Heart right ventricle (tissue), 16 donors: ENCODE results near the gene ADGRG6. TPM values are rescaled to one million over a fixed set of nuclear protein-coding genes. Genes with fewer than 3 reads are reported as not detected.
A peak's percentile ranks its signal among the peaks of the same experiment; 100 is the strongest.

Experiments
- ATAC-seq, 8 donors: fragments of 200-7000 bp; cut with Tn5 transposase; one replicate each; pipeline ENCODE4 v1.9.1; 2020; ENCODE audit warnings: mild to moderate bottlenecking in 8 of 8, moderate library complexity in 8 of 8, moderate number of reproducible peaks in 1 of 8
- DNase-seq, 2 donors: peaks; one replicate each; pipeline ENCODE4 v3.0.0-alpha.2; 2020
- H3K27ac ChIP-seq, 10 donors: fragments of 200-600 bp; sonication (generic) in 2 of 10; one replicate each; pipeline versions ENCODE4 v1.5.0 to v1.8.0; 2020 to 2022; ENCODE audit warnings: mild to moderate bottlenecking in 3 of 10
- H3K27me3 ChIP-seq, 7 donors: fragments of 200-600 bp; one replicate each; pipeline ENCODE4 v1.8.0; 2021 to 2022; ENCODE audit warnings: mild to moderate bottlenecking in 2 of 7
- H3K36me3 ChIP-seq, 9 donors: fragments of 200-600 bp; sonication (generic) in 1 of 9; one replicate each; pipeline versions ENCODE4 v1.5.0 to v1.8.0; 2020 to 2022; ENCODE audit warnings: mild to moderate bottlenecking in 2 of 9
- H3K4me1 ChIP-seq, 9 donors: fragments of 200-600 bp; sonication (generic) in 1 of 9; one replicate each; pipeline versions ENCODE4 v1.5.0 to v1.8.0; 2020 to 2022; ENCODE audit warnings: mild to moderate bottlenecking in 4 of 9
- H3K4me3 ChIP-seq, 10 donors: fragments of 200-600 bp; sonication (generic) in 2 of 10; one replicate each; pipeline versions ENCODE4 v1.5.0 to v1.8.0; 2020 to 2022; ENCODE audit warnings: mild to moderate bottlenecking in 7 of 10, moderate library complexity in 2 of 10
- H3K9me3 ChIP-seq, 11 donors: fragments of 200-600 bp in 10 of 11; sonication (generic) in 2 of 11; one replicate each; pipeline versions ENCODE4 v1.5.0 to v1.8.0; 2013 to 2022; ENCODE audit warnings: mild to moderate bottlenecking in 2 of 11, control low read depth in 1 of 11, moderate library complexity in 1 of 11
- CTCF ChIP-seq, 9 donors: fragments of 200-600 bp; sonication (generic) in 2 of 9; IDR thresholded peaks; one replicate each; pipeline versions ENCODE4 v1.5.0 to v1.8.0; 2021 to 2022; ENCODE audit warnings: antibody characterized with exemption in 9 of 9, mild to moderate bottlenecking in 5 of 9, moderate library complexity in 1 of 9
- WGBS, 2 donors: extraction: QIAGEN DNeasy Blood & Tissue Kit; methylation state at CpG; one replicate each; pipeline ENCODE4 v1.1.7; 2013; ENCODE audit warnings: inconsistent platforms in 1 of 2; 5-methylcytosine and 5-hydroxymethylcytosine counted together
- intact Hi-C, 10 donors: fragments of 100-400 bp; cut with DNase I; formaldehyde crosslinking; loops; one replicate each; pipeline versions ENCODE4 v1.11.1 to v1.14.2; 2022
- polyA plus RNA-seq, 2 donors: library from polyadenylated mRNA; stranded (reverse); fragments of 200-250 nt; gene quantifications; one replicate each; pipeline ENCODE4 v1.2.3, GENCODE V29; 2013
- total RNA-seq, 10 donors: library from RNA; stranded (reverse); fragmentation: NEBNext Ultra II Directional in 3 of 10; extraction: Animal tissue kit (Norgen Biotek cat#: 25700) in 3 of 10; gene quantifications; one replicate each; pipeline versions ENCODE4 v1.2.1 to v1.2.4, GENCODE V29; 2021 to 2023
- donor health status: Arrhythmogenic right ventricular cardiomyopathy.
- donor health status: ischemic (EF 13 %, LVEDD 7.1; RV severe dilation, severe dysfunction).
- donor health status: healthy with polysubstance abuse.
- donor health status: DM: no; HTN: yes; CAD: no.
- donor health status: DM: no; HTN: no; CAD: no.
- donor health status: ischemic (EF 25% LVEDD 6.9; RV normal size, moderate dysfunction).
- donor health status: ischemic (EF 25% LVEDD 5.7; RV mildly dilated, moderate dysfunction).
- donor health status: healthy.
- donor health status: DM: yes; HTN: yes; CAD: no.
- donor health status: Ischemic cardiomyopathy.
- donor health status: ischemic (EF 35%, LVEDD 5.7; RV mildly dilated, moderate dysfunction).
- donor health status: nonischemic (EF 11% LVEDD 7.7; RV severe dilation, severe dysfunction).
- donor health status: DM: yes; HTN: yes; CAD: no.
- donor health status: PGD.
- donor health status: ischemic (EF 29% LVEDD 5.4; RV normal size, mild dysfunction).
- donor health status: nonischemic (EF 23%, LVEDD 6.1; RV moderate dilation, normal function).

ADGRG6 gene
- total and polyA plus RNA-seq, 12 donors, result 0.93 to 5.9 (median 3.1) TPM

DNA sequence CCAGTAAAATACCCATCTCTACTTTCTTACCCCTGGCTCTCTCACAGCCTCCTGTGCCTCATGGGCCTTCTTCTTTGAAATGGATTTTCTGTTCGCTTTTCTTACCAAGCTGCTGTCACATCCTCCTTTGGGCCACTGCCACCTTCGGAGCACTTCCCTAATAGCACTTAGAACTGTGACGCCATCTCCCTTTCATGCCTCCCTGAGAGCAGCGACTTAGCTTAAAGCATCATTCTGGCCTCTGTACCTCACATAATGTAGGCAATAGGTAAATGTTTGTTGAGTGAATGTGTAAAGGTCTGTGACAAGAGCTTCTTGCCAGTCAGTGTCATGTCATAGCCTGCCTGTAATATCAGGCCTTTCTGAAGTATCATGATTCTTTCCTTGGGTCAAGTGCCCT is 78.8 kb downstream of the ADGRG6 start:
- Histone ChIP-seq H3K9me3 (no peaks in the 10 kb centered on the region), H3K4me3 (no peak overlapping the region), H3K27ac (no peak overlapping the region), H3K27me3 (no peaks in the 10 kb centered on the region), H3K4me1 (peaks cover 0 to 30% (median 19%) of the 10 kb centered on the region in 9 donors), H3K36me3 (no peaks in the 10 kb centered on the region)
- peak in 1 of 8 donors; percentile 35 for ATAC-seq
- TF ChIP-seq CTCF (IDR thresholded peaks at IDR 0.05), result no peak
- 60 to 71% methylated on average over 4 of the region's 4 CpGs for whole genome bisulfite sequencing, 2 donors
- peak in 1 of 2 donors; percentile 13 for DNase-seq
- intact Hi-C loops, result loop anchor here in 2 of 10 donors (10.0 kb wide), 2 partner anchors 146 to 226 kb away; no protein-coding TSS in a partner anchor

- DNase-seq, result no peak
- no peak for ATAC-seq
- H3K27me3 ChIP-seq, result no peaks in the 10 kb centered on the region
- H3K36me3 ChIP-seq, result no peaks in the 10 kb centered on the region
- no peak for TF ChIP-seq CTCF (IDR thresholded peaks at IDR 0.05)
- no peaks in the 10 kb centered on the region for H3K9me3 ChIP-seq
- intact Hi-C loops, result loop anchor here in 2 of 10 donors (10.0 kb wide), 2 partner anchors 146 to 226 kb away; no protein-coding TSS in a partner anchor
- H3K4me3 ChIP-seq, result no peak overlapping the region
- 81 to 85% methylated on average over 2 of the region's 2 CpGs for WGBS, 2 donors
- peaks cover 0 to 26% (median 16%) of the 10 kb centered on the region in 9 donors for H3K4me1 ChIP-seq
- no peak overlapping the region for H3K27ac ChIP-seq
Measured at GRCh38 chr6:142381181-142381580, 79.4 kb downstream of the ADGRG6 start.

DNA sequence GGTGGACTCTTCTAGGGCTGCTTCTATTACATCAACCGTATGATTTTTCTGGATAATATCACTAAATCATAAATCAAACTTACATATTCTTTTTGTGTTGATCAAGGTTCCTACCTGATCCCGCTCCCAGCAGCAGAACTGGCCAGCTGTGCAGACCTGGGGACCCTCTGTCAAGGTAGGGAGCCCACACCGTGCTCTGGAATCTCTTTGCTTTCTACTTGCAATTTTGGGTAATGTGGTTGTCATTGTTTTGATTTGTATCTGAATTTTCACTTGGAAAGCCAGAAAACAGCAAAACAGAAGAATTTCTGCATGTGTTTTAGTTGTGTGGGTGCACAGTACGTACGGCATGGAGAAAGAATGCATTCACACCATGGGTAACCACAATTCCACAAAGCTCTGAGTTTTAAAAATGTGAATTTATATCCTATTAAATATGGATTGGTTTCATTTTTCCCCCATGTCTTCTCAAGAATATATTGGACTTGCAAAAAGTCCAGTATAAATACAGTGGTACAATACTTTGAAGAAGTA is 80.1 kb downstream of the ADGRG6 start:
- no peak for DNase-seq
- 90 to 93% methylated on average over 5 of the region's 5 CpGs for WGBS, 2 donors
- intact Hi-C loops, result loop anchor here in 2 of 10 donors (10.0 kb wide), 2 partner anchors 147 to 227 kb away; no protein-coding TSS in a partner anchor

More for the DNA sequence above, 80.1 kb downstream of the ADGRG6 start:
- Histone ChIP-seq H3K27me3 (no peaks in the 10 kb centered on the region), H3K9me3 (no peaks in the 10 kb centered on the region), H3K4me1 (peaks cover 0 to 22% (median 13%) of the 10 kb centered on the region in 9 donors), H3K4me3 (no peak overlapping the region), H3K27ac (no peak overlapping the region), H3K36me3 (no peaks in the 10 kb centered on the region)
- no peak for ATAC-seq
- TF ChIP-seq CTCF (IDR thresholded peaks at IDR 0.05), result no peak
